SK-N-SH (cell line): Measurements from ENCODE around the gene PARP15.

Experiments used
- CTCF ChIP-seq: fragments of 200-600 bp; sonication (generic); IDR thresholded peaks from 2 replicates; pipeline ENCODE4 v1.6.1; 2017; ENCODE audit warnings: antibody characterized with exemption, mild to moderate bottlenecking, moderate library complexity
- EP300 ChIP-seq, 2 experiments: IDR thresholded peaks; 2 replicates each; pipeline versions ENCODE4 v1.4.0 to v1.6.1; 2012; ENCODE audit warnings: borderline replicate concordance in 1 of 2, low read depth in 1 of 2, low read length in 1 of 2
- EZH2phosphoT487 ChIP-seq: fragments of 200-600 bp; sonication (generic); IDR thresholded peaks from 2 replicates; pipeline ENCODE4 v1.6.1; 2017; ENCODE audit warnings: low read depth, mixed run types, mild to moderate bottlenecking, antibody characterized with exemption, moderate library complexity, borderline replicate concordance
- FOXM1 ChIP-seq: IDR thresholded peaks from 2 replicates; pipeline ENCODE4 v1.4.0; 2012; ENCODE audit warnings: low read depth, mild to moderate bottlenecking
- GABPA ChIP-seq: IDR thresholded peaks from 2 replicates; pipeline ENCODE4 v1.4.0; 2012; ENCODE audit warnings: low read depth, mild to moderate bottlenecking
- MEF2A ChIP-seq: IDR thresholded peaks from 2 replicates; pipeline ENCODE4 v1.4.0; 2012; ENCODE audit warnings: low read depth, borderline replicate concordance
- NRF1 ChIP-seq: IDR thresholded peaks from 2 replicates; pipeline ENCODE4 v1.6.1; 2012; ENCODE audit warnings: low read depth, mild to moderate bottlenecking, low read length
- PBX3 ChIP-seq: IDR thresholded peaks from 2 replicates; pipeline ENCODE4; 2012
- POLR2AphosphoS5 ChIP-seq: IDR thresholded peaks from 2 replicates; pipeline ENCODE4 v1.6.1; 2012; ENCODE audit warnings: low read depth, low read length
- REST ChIP-seq: IDR thresholded peaks from 2 replicates; pipeline ENCODE4 v1.6.1; 2012; ENCODE audit warnings: mild to moderate bottlenecking, low read depth, low read length, moderate library complexity
- SMC3 ChIP-seq: IDR thresholded peaks from 2 replicates; pipeline ENCODE4 v1.6.1; 2012; ENCODE audit warnings: low read depth, low read length, improper control_type of control experiment
- USF2 ChIP-seq: fragments of 150-350 bp; IDR thresholded peaks from 2 replicates; pipeline ENCODE4 v1.6.1; 2017; ENCODE audit warnings: antibody characterized with exemption, low read length, low read depth, borderline replicate concordance
- YY1 ChIP-seq: IDR thresholded peaks from 2 replicates; pipeline ENCODE4 v1.4.0; 2012; ENCODE audit warnings: low read depth, mild to moderate bottlenecking

GRCh38 chr3:122640437-122640999 lies 63.1 kb downstream of the PARP15 start:
- TF ChIP-seq EZH2phosphoT487: no peak
- no peak for TF ChIP-seq CTCF
- no peak for TF ChIP-seq NRF1
- no peak for TF ChIP-seq FOXM1
- no peak for TF ChIP-seq REST
- no peak for TF ChIP-seq GABPA
- TF ChIP-seq SMC3: no peak
- no peak for TF ChIP-seq USF2
- TF ChIP-seq MEF2A: no peak
- TF ChIP-seq PBX3: no peak
- TF ChIP-seq EP300 (IDR thresholded peaks at IDR 0.05; ENCODE audit: borderline replicate concordance in 1 of 2, low read depth in 1 of 2, low read length in 1 of 2): no peak
- no peak for TF ChIP-seq YY1
- no peak for TF ChIP-seq POLR2AphosphoS5
